HepG2 (cell line): ENCODE data around the gene AREL1. TPM values are rescaled to one million over a fixed set of nuclear protein-coding genes. Genes with fewer than 3 reads are reported as not detected.

Source experiments
- ATAC-seq: fragments of 200-7000 bp; cut with Tn5 transposase; 3 replicates; pipeline ENCODE4 v1.9.1; 2020; ENCODE audit warnings: mild to moderate bottlenecking, moderate library complexity
- BruUV-seq: library from RNA; stranded (reverse); fragments of 400-500 nt; replicated peaks from 2 replicates; lab custom pipeline; 2021; lab: Mats Ljungman, UMichigan
- CTCF ChIA-PET: fragments of 300-600 bp; formaldehyde crosslinking; extraction: SDS; loops from one replicate; lab custom pipeline; 2021; ENCODE audit warnings: low total read pairs, inconsistent platforms, low intra/inter-chr PET ratio; lab: Yijun Ruan, JAX
- POLR2A ChIA-PET: fragments of 350-600 bp; sonication (Branson Sonifier 250); formaldehyde crosslinking; loops from one replicate; lab custom pipeline; 2020; ENCODE audit warnings: antibody characterized with exemption, inconsistent platforms; lab: Yijun Ruan, JAX
- DNase-seq: peaks from one replicate; pipeline ENCODE4 v3.0.0-alpha.2; 2015; ENCODE audit warnings: low spot score
- FAIRE-seq: peaks from 3 replicates; lab custom pipeline; 2011; peaks lifted over from hg19 to GRCh38; lab: Jason Lieb, UNC
- H2AFZ ChIP-seq: one replicate; pipeline ENCODE4 v1.6.1; 2011; ENCODE audit warnings: low read length, inconsistent platforms
- H3K27ac ChIP-seq: fragments of 300-600 bp; 3 replicates; pipeline ENCODE4 v1.8.0; 2011; ENCODE audit warnings: mixed run types, mild to moderate bottlenecking, mixed read lengths, low read length, inconsistent platforms; ENCODE audit not compliant: insufficient read depth; ENCODE audit errors: extremely low read length
- H3K27me3 ChIP-seq, 2 experiments: fragments of 200-600 bp in 1 of 2; 2 replicates in 1 of 2; 3 replicates in 1 of 2; pipeline versions ENCODE4 v1.6.0 to v1.8.0; 2011; ENCODE audit warnings: low read length in 2 of 2, mild to moderate bottlenecking in 2 of 2, moderate library complexity in 2 of 2, inconsistent platforms in 1 of 2; ENCODE audit not compliant: insufficient read depth in 2 of 2, control insufficient read depth in 1 of 2
- H3K36me3 ChIP-seq, 2 experiments: fragments of 200-600 bp in 1 of 2; replicated peaks in 1 of 2; 2 replicates in 1 of 2; 3 replicates in 1 of 2; pipeline versions ENCODE4 v1.5.1 to v1.8.0; 2011; ENCODE audit warnings: low read length in 2 of 2, inconsistent platforms in 1 of 2; ENCODE audit not compliant: insufficient read depth in 2 of 2, control insufficient read depth in 1 of 2
- H3K4me1 ChIP-seq: 2 replicates; pipeline ENCODE4 v1.5.1; 2012; ENCODE audit warnings: low read length, inconsistent platforms; ENCODE audit not compliant: insufficient read depth
- H3K4me2 ChIP-seq: 2 replicates; pipeline ENCODE4 v1.6.0; 2011; ENCODE audit warnings: low read depth, low read length, inconsistent platforms
- H3K4me3 ChIP-seq, 3 experiments: fragments of 200-600 bp in 1 of 3; sonication (generic), shearing (Covaris generic) in 1 of 3; replicated peaks in 1 of 3; 2 replicates each; pipeline ENCODE4 v1.5.1; 2011 to 2016; ENCODE audit warnings: low read length in 3 of 3, inconsistent platforms in 2 of 3, low read depth in 2 of 3, mild to moderate bottlenecking in 2 of 3, control low read depth in 1 of 3, mixed read lengths in 1 of 3; ENCODE audit not compliant: insufficient read depth in 1 of 3
- H3K79me2 ChIP-seq: one replicate; pipeline ENCODE4 v1.6.1; 2011; ENCODE audit warnings: low read length, inconsistent platforms; ENCODE audit not compliant: insufficient read depth
- H3K9ac ChIP-seq: 2 replicates; pipeline ENCODE4 v1.6.0; 2011; ENCODE audit warnings: mild to moderate bottlenecking, low read depth, low read length, inconsistent platforms; ENCODE audit not compliant: insufficient read depth
- H3K9me3 ChIP-seq: 2 replicates; pipeline ENCODE4 v1.5.1; 2012; ENCODE audit warnings: mild to moderate bottlenecking, low read length
- H4K20me1 ChIP-seq: 2 replicates; pipeline ENCODE4 v1.6.0; 2011; ENCODE audit warnings: inconsistent platforms, mild to moderate bottlenecking, low read length, moderate library complexity; ENCODE audit not compliant: insufficient read depth
- CHD4 ChIP-seq: fragments of 200-600 bp; sonication (generic); IDR thresholded peaks from 2 replicates; pipeline ENCODE4 v1.7.0; 2017; ENCODE audit warnings: mild to moderate bottlenecking, low read length, borderline replicate concordance
- ETV5 ChIP-seq: IDR thresholded peaks from 2 replicates; pipeline ENCODE4 v1.6.1; 2018; ENCODE audit warnings: missing biosample characterization, missing genetic modification reagents, inconsistent platforms, borderline replicate concordance
- KDM6A ChIP-seq: IDR thresholded peaks from 2 replicates; pipeline ENCODE4 v1.6.1; 2016; ENCODE audit warnings: low read depth
- MAZ ChIP-seq, 2 experiments: sonication (generic) in 1 of 2; formaldehyde crosslinking in 1 of 2; IDR thresholded peaks; 2 replicates each; pipeline versions ENCODE4 v1.5.0 to v1.6.1; 2012 to 2020; ENCODE audit warnings: low read depth in 2 of 2, mild to moderate bottlenecking in 2 of 2, borderline replicate concordance in 1 of 2, improper control_type of control experiment in 1 of 2, low read length in 1 of 2, missing genetic modification reagents in 1 of 2, moderate library complexity in 1 of 2
- REPIN1 ChIP-seq: sonication (generic); formaldehyde crosslinking; IDR thresholded peaks from 2 replicates; pipeline ENCODE4 v1.8.0; 2022; ENCODE audit warnings: missing genetic modification reagents, low read depth, mild to moderate bottlenecking, borderline replicate concordance
- SRSF9 ChIP-seq: fragments of 200-400 bp; formaldehyde crosslinking; IDR thresholded peaks from 2 replicates; pipeline ENCODE4 v1.6.1; 2018; ENCODE audit warnings: borderline replicate concordance, mild to moderate bottlenecking, low read depth, low read length; ENCODE audit not compliant: insufficient read depth, poor library complexity, severe bottlenecking
- ZFP90 ChIP-seq: sonication (generic); formaldehyde crosslinking; IDR thresholded peaks from 2 replicates; pipeline ENCODE4 v1.8.0; 2022; ENCODE audit warnings: missing genetic modification reagents, mild to moderate bottlenecking, inconsistent platforms, borderline replicate concordance
- ZNF629 ChIP-seq: sonication (generic); formaldehyde crosslinking; conservative IDR thresholded peaks from 2 replicates; pipeline ENCODE4 v1.5.0; 2020; ENCODE audit warnings: missing genetic modification reagents
- ZNF747 ChIP-seq: sonication (generic); formaldehyde crosslinking; IDR thresholded peaks from 2 replicates; pipeline ENCODE4 v1.8.1; 2023; ENCODE audit warnings: missing genetic modification reagents, mild to moderate bottlenecking, borderline replicate concordance
- ZNF788 ChIP-seq: sonication (generic); formaldehyde crosslinking; IDR thresholded peaks from 2 replicates; pipeline ENCODE4 v1.5.0; 2020; ENCODE audit warnings: mild to moderate bottlenecking, missing genetic modification reagents, borderline replicate concordance
- WGBS: methylation state at CpG from one replicate; pipeline ENCODE4 v1.1.6; 2017; ENCODE audit warnings: low lambda C conversion rate; 5-methylcytosine and 5-hydroxymethylcytosine counted together
- in situ Hi-C: cut with HindIII; loops from 2 replicates; pipeline ENCODE4 v1.10.0; 2017; ENCODE audit warnings: low pct_unique_long_range_greater_than_20kb; ENCODE audit not compliant: extremely low pct_ligation_motif_present
- intact Hi-C: fragments of 100-400 bp; cut with micrococcal nuclease; formaldehyde crosslinking; loops from one replicate; pipeline ENCODE4 v1.10.0; 2022; ENCODE audit not compliant: unreplicated experiment
- polyA plus RNA-seq, 8 experiments: library from polyadenylated mRNA; depleted of rRNA in 3 of 8; stranded (reverse) in 7 of 8; unstranded in 1 of 8; fragments of >200 nt; fragmentation: Illumina TruSeq in 4 of 8; extraction: Trizol in 4 of 8; gene quantifications; 2 replicates each; pipeline versions ENCODE4 v1.2.1 to v1.2.3, GENCODE V29; 2011 to 2016; ENCODE audit warnings: low read depth in 4 of 8, missing spikeins in 1 of 8, mixed read lengths in 1 of 8; ENCODE audit not compliant: insufficient read depth in 1 of 8
- total RNA-seq, 5 experiments: library from RNA; depleted of rRNA; stranded (reverse); fragments of >200 nt; fragmentation: Illumina TruSeq; extraction: Trizol; gene quantifications; 2 replicates each; pipeline ENCODE4 v1.2.3, GENCODE V29; 2016; ENCODE audit warnings: low read depth in 1 of 5
- TF ChIP-seq, protein P1 (sequence below), 2 experiments: fragments of 450-650 bp in 1 of 2; sonication (generic) in 1 of 2; formaldehyde crosslinking; IDR thresholded peaks; 2 replicates each; pipeline versions ENCODE4 v1.5.0 to v1.8.0; 2020 to 2022; ENCODE audit warnings: mild to moderate bottlenecking in 1 of 2, missing genetic modification reagents in 1 of 2
- TF ChIP-seq, protein P2 (sequence below), 2 experiments: sonication (generic) in 1 of 2; formaldehyde crosslinking in 1 of 2; IDR thresholded peaks; 2 replicates each; pipeline versions ENCODE4 v1.4.0 to v1.6.1; 2018 to 2020; ENCODE audit warnings: missing genetic modification reagents in 2 of 2, borderline replicate concordance in 1 of 2, low read depth in 1 of 2, mild to moderate bottlenecking in 1 of 2, missing biosample characterization in 1 of 2
- TF ChIP-seq, protein P3 (sequence below): sonication (generic); formaldehyde crosslinking; conservative IDR thresholded peaks from 2 replicates; pipeline ENCODE4 v1.8.0; 2022; ENCODE audit warnings: mild to moderate bottlenecking, moderate library complexity, missing genetic modification reagents
- TF ChIP-seq, protein P4 (sequence below): IDR thresholded peaks from 2 replicates; pipeline ENCODE4 v1.6.1; 2018; ENCODE audit warnings: missing genetic modification reagents, mild to moderate bottlenecking, missing compliant biosample characterization

Gene AREL1
- total and polyA plus RNA-seq, 2 of the 13 experiments (the other 11 are each of a cell fraction or from before 2014, with no cell fraction given) = 21.3 to 25.4 TPM

DNA sequence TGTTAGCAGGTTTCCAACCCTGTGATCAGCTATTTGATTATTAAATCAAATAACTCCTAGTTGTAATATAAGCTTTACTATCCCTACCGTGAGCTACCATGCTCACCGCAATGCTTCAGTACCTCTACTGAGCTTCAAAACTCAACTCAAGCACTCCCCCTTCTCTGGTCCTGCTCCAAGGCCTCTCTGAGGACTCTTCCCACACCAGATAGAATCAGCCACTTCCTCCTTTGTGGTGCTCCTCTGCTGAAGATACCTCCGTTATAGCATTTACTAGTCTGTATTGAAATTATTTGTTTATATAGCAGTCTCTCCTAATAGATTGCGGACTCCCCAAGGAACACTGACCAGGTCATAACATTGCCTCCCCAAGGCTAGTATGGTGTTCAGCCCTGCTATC, 17.5 kb downstream of the AREL1 start:
- in situ Hi-C loops (no loop called here), intact Hi-C loops (no loop called here)
- no peak overlapping the region for H3K27ac ChIP-seq
- peaks cover 7 to 12% of the 10 kb centered on the region in 2 experiments; a peak in 4 of 5 replicates for H3K36me3 ChIP-seq
- no peak overlapping the region for H3K9ac ChIP-seq
- CTCF ChIA-PET = no interaction called here
- 95% methylated on average over 4 of the region's 4 CpGs for WGBS
- no peak overlapping the region for H2AFZ ChIP-seq
- BruUV-seq = no TSS peak
- H4K20me1 ChIP-seq = no peaks in the 10 kb centered on the region
- no peaks in the 10 kb centered on the region for H3K4me1 ChIP-seq
- H3K4me2 ChIP-seq = no peak overlapping the region
- DNase-seq (no peak), FAIRE-seq (no peak), ATAC-seq (no peak)
- no peak for TF ChIP-seq ETV5 (CRISPR knock-in tag)
- TF ChIP-seq, protein P1, sequence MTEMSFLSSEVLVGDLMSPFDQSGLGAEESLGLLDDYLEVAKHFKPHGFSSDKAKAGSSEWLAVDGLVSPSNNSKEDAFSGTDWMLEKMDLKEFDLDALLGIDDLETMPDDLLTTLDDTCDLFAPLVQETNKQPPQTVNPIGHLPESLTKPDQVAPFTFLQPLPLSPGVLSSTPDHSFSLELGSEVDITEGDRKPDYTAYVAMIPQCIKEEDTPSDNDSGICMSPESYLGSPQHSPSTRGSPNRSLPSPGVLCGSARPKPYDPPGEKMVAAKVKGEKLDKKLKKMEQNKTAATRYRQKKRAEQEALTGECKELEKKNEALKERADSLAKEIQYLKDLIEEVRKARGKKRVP (CRISPR knock-in tag; IDR thresholded peaks at IDR 0.05) = no peak
- TF ChIP-seq ZNF747 = no peak
- TF ChIP-seq, protein P2, sequence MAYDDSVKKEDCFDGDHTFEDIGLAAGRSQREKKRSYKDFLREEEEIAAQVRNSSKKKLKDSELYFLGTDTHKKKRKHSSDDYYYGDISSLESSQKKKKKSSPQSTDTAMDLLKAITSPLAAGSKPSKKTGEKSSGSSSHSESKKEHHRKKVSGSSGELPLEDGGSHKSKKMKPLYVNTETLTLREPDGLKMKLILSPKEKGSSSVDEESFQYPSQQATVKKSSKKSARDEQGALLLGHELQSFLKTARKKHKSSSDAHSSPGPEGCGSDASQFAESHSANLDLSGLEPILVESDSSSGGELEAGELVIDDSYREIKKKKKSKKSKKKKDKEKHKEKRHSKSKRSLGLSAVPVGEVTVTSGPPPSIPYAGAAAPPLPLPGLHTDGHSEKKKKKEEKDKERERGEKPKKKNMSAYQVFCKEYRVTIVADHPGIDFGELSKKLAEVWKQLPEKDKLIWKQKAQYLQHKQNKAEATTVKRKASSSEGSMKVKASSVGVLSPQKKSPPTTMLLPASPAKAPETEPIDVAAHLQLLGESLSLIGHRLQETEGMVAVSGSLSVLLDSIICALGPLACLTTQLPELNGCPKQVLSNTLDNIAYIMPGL (CRISPR knock-in tag; IDR thresholded peaks at IDR 0.05; ENCODE audit: borderline replicate concordance in 1 of 2, low read depth in 1 of 2) = no peak
- no peak for TF ChIP-seq SRSF9
- TF ChIP-seq, protein P3, sequence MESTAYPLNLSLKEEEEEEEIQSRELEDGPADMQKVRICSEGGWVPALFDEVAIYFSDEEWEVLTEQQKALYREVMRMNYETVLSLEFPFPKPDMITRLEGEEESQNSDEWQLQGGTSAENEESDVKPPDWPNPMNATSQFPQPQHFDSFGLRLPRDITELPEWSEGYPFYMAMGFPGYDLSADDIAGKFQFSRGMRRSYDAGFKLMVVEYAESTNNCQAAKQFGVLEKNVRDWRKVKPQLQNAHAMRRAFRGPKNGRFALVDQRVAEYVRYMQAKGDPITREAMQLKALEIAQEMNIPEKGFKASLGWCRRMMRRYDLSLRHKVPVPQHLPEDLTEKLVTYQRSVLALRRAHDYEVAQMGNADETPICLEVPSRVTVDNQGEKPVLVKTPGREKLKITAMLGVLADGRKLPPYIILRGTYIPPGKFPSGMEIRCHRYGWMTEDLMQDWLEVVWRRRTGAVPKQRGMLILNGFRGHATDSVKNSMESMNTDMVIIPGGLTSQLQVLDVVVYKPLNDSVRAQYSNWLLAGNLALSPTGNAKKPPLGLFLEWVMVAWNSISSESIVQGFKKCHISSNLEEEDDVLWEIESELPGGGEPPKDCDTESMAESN (CRISPR knock-in tag) = no peak
- TF ChIP-seq REPIN1 (CRISPR knock-in tag) = no peak
- no peak for TF ChIP-seq KDM6A (CRISPR knock-in tag)
- no peak for TF ChIP-seq ZNF629 (CRISPR knock-in tag)
- no peak for TF ChIP-seq ZFP90 (CRISPR knock-in tag)
- TF ChIP-seq, protein P4, sequence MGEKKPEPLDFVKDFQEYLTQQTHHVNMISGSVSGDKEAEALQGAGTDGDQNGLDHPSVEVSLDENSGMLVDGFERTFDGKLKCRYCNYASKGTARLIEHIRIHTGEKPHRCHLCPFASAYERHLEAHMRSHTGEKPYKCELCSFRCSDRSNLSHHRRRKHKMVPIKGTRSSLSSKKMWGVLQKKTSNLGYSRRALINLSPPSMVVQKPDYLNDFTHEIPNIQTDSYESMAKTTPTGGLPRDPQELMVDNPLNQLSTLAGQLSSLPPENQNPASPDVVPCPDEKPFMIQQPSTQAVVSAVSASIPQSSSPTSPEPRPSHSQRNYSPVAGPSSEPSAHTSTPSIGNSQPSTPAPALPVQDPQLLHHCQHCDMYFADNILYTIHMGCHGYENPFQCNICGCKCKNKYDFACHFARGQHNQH (CRISPR knock-in tag) = no peak
- no peak for TF ChIP-seq MAZ (IDR thresholded peaks at IDR 0.05; ENCODE audit: borderline replicate concordance, low read depth, low read length)
- TF ChIP-seq MAZ (CRISPR knock-in tag; IDR thresholded peaks at IDR 0.05; ENCODE audit: low read depth) = no peak
- TF ChIP-seq CHD4 = no peak
- no peak for TF ChIP-seq ZNF788 (CRISPR knock-in tag)
- POLR2A ChIA-PET = no interaction called here
- no peak overlapping the region for H3K4me3 ChIP-seq
- peaks cover 11% of the 10 kb centered on the region for H3K79me2 ChIP-seq
- no peaks in the 10 kb centered on the region for H3K27me3 ChIP-seq
- no peaks in the 10 kb centered on the region for H3K9me3 ChIP-seq
